Prostate gland (tissue), 2 donors: ENCODE results near the gene TLCD5. TPM values are rescaled to one million over a fixed set of nuclear protein-coding genes. Genes with fewer than 3 reads are reported as not detected.

Experiments used
- DNase-seq: peaks from one replicate; pipeline ENCODE4 v3.0.0-alpha.2; 2019; ENCODE audit warnings: low spot score
- H3K27ac ChIP-seq, 2 donors: fragments of 200-600 bp; sonication (generic); 2 replicates each; pipeline ENCODE4 v1.5.1; 2017 to 2019
- H3K27me3 ChIP-seq: fragments of 200-600 bp; sonication (generic); replicated peaks from 2 replicates; pipeline ENCODE4 v1.5.1; 2019; ENCODE audit not compliant: insufficient read depth
- H3K36me3 ChIP-seq, 2 donors: fragments of 200-600 bp; sonication (generic); 1 replicate in 1 of 2; 2 replicates in 1 of 2; pipeline versions ENCODE4 v1.5.1 to v1.8.1; 2017 to 2019
- H3K4me1 ChIP-seq: fragments of 200-600 bp; sonication (generic); replicated peaks from 2 replicates; pipeline ENCODE4 v1.5.1; 2019
- H3K4me3 ChIP-seq, 2 donors: fragments of 200-600 bp; sonication (generic); 2 replicates each; pipeline ENCODE4 v1.5.1; 2017 to 2019
- H3K9me3 ChIP-seq: fragments of 200-600 bp; sonication (generic); 2 replicates; pipeline ENCODE4 v1.5.1; 2017
- CTCF ChIP-seq, 4 experiments: fragments of 200-600 bp in 2 of 4; fragments of 450-650 bp in 2 of 4; sonication (generic) in 2 of 4; IDR thresholded peaks; 1 replicate in 3 of 4; 2 replicates in 1 of 4; pipeline ENCODE4 v1.5.1; 2016 to 2019; ENCODE audit warnings: antibody characterized with exemption in 4 of 4, mild to moderate bottlenecking in 2 of 4, moderate library complexity in 2 of 4
- POLR2A ChIP-seq: fragments of 450-650 bp; IDR thresholded peaks from one replicate; pipeline ENCODE4 v1.6.1; 2016; ENCODE audit warnings: antibody characterized with exemption, mild to moderate bottlenecking
- POLR2AphosphoS5 ChIP-seq: sonication (generic); formaldehyde crosslinking; IDR thresholded peaks from one replicate; pipeline ENCODE4 v1.6.1; 2017; ENCODE audit warnings: antibody characterized with exemption
- WGBS: methylation state at CpG from one replicate; pipeline ENCODE4 v1.1.5; 2018; 5-methylcytosine and 5-hydroxymethylcytosine counted together
- intact Hi-C: fragments of 100-400 bp; cut with DNase I; formaldehyde crosslinking; loops from one replicate; pipeline ENCODE4 v1.14.2; 2022
- total RNA-seq, 2 donors: library from RNA; depleted of rRNA; stranded (reverse); fragments of >200 nt; gene quantifications; one replicate each; pipeline ENCODE4 v1.1.0, GENCODE V29; 2016

The TLCD5 gene
- total RNA-seq, 2 donors from 2014 or later, result 7.8 to 10.6 TPM

GRCh38 chr11:120298461-120298860 is 26.6 kb upstream of the TLCD5 start:
- Histone ChIP-seq H3K4me3 (no peak overlapping the region), H3K27ac (no peak overlapping the region), H3K27me3 (no peaks in the 10 kb centered on the region), H3K9me3 (no peaks in the 10 kb centered on the region), H3K36me3 (no peaks in the 10 kb centered on the region), H3K4me1 (peaks cover 15% of the 10 kb centered on the region)
- WGBS, result 92% methylated on average over 5 of the region's 5 CpGs
- intact Hi-C loops, result loop anchor here (5.0 kb wide), 1 partner anchor 61 kb away; no protein-coding TSS in a partner anchor
- TF ChIP-seq CTCF (IDR thresholded peaks at IDR 0.05), result no peak
- TF ChIP-seq POLR2AphosphoS5, result no peak
- TF ChIP-seq POLR2A, result no peak
- no peak for DNase-seq

GRCh38 chr11:120302001-120302805 is 22.9 kb upstream of the TLCD5 start:
- H3K36me3 ChIP-seq, result no peaks in the 10 kb centered on the region
- H3K9me3 ChIP-seq, result no peaks in the 10 kb centered on the region
- peak; percentile 98 for TF ChIP-seq POLR2AphosphoS5
- TF ChIP-seq CTCF (IDR thresholded peaks at IDR 0.05), result peak in 1 of 4 experiments; percentile 22
- TF ChIP-seq POLR2A, result peak; percentile 44
- H3K4me3 ChIP-seq, result no peak overlapping the region
- WGBS, result 43% methylated on average over 6 of the region's 6 CpGs
- intact Hi-C loops, result loop anchor here (5.0 to 10.0 kb wide), 2 partner anchors 130 to 637 kb away; no protein-coding TSS in a partner anchor
- peak; percentile 96 for DNase-seq
- no peaks in the 10 kb centered on the region for H3K27me3 ChIP-seq
- peak overlapping the region; percentile 88 to 89 for H3K27ac ChIP-seq
- peaks cover 15% of the 10 kb centered on the region for H3K4me1 ChIP-seq

GRCh38 chr11:120303004-120303637 is 22.0 kb upstream of the TLCD5 start:
- intact Hi-C loops, result loop anchor here (5.0 to 10.0 kb wide), 2 partner anchors 131 to 638 kb away; no protein-coding TSS in a partner anchor
- Histone ChIP-seq H3K4me1 (peaks cover 15% of the 10 kb centered on the region), H3K27me3 (no peaks in the 10 kb centered on the region), H3K36me3 (no peaks in the 10 kb centered on the region), H3K9me3 (no peaks in the 10 kb centered on the region), H3K27ac (peak overlapping the region; percentile 88 to 89), H3K4me3 (no peak overlapping the region)
- WGBS, result 40% methylated on average over 3 of the region's 3 CpGs
- DNase-seq, result peak; percentile 60
- TF ChIP-seq POLR2A (no peak), CTCF (IDR thresholded peaks at IDR 0.05) (peak; percentile 39 to 77 (median 72))

GRCh38 chr11:120304526-120304925 is 20.6 kb upstream of the TLCD5 start:
- intact Hi-C loops, result loop anchor here (5.0 to 10.0 kb wide), 2 partner anchors 132 to 640 kb away; no protein-coding TSS in a partner anchor
- TF ChIP-seq POLR2AphosphoS5 (peak; percentile 69), CTCF (IDR thresholded peaks at IDR 0.05) (no peak)
- no peak overlapping the region for H3K4me3 ChIP-seq
- H3K9me3 ChIP-seq, result no peaks in the 10 kb centered on the region
- H3K27ac ChIP-seq, result peak overlapping the region; percentile 88 to 89
- DNase-seq, result no peak
- no peaks in the 10 kb centered on the region for H3K36me3 ChIP-seq
- no peaks in the 10 kb centered on the region for H3K27me3 ChIP-seq
- H3K4me1 ChIP-seq, result peaks cover 15% of the 10 kb centered on the region
